CD14-positive monocyte (primary cell): ENCODE data around the gene CREB5. TPM values are rescaled to one million over a fixed set of nuclear protein-coding genes. Genes with fewer than 3 reads are reported as not detected.

Experiments
- DNase-seq, 3 donors: peaks; one replicate each; pipeline ENCODE4 v3.0.0-alpha.2; 2011 to 2022
- H2AFZ ChIP-seq: 2 replicates; pipeline ENCODE4 v1.6.0; 2012; ENCODE audit warnings: mild to moderate bottlenecking, low read depth, low read length, inconsistent platforms; ENCODE audit not compliant: insufficient read depth, poor library complexity, severe bottlenecking
- H3K27ac ChIP-seq, 2 donors: 1 replicate in 1 of 2; 2 replicates in 1 of 2; pipeline ENCODE4 v1.5.1; 2012 to 2013; ENCODE audit warnings: low read length in 2 of 2, control low read depth in 1 of 2, inconsistent platforms in 1 of 2, low read depth in 1 of 2, mild to moderate bottlenecking in 1 of 2
- H3K27me3 ChIP-seq, 2 donors: one replicate each; pipeline versions ENCODE4 v1.6.0 to v1.6.1; 2011 to 2013; ENCODE audit warnings: low read length in 2 of 2; ENCODE audit not compliant: control insufficient read depth in 2 of 2, insufficient read depth in 2 of 2
- H3K36me3 ChIP-seq, 2 donors: replicated peaks in 1 of 2; 1 replicate in 1 of 2; 2 replicates in 1 of 2; pipeline versions ENCODE4 v1.5.1 to v1.6.1; 2012 to 2013; ENCODE audit warnings: low read length in 2 of 2, control low read depth in 1 of 2, inconsistent platforms in 1 of 2, mild to moderate bottlenecking in 1 of 2; ENCODE audit not compliant: insufficient read depth in 2 of 2, control insufficient read depth in 1 of 2
- H3K4me1 ChIP-seq, 2 donors: 1 replicate in 1 of 2; 2 replicates in 1 of 2; pipeline versions ENCODE4 v1.5.1 to v1.6.1; 2012 to 2013; ENCODE audit warnings: low read length in 2 of 2, control low read depth in 1 of 2, inconsistent platforms in 1 of 2, mild to moderate bottlenecking in 1 of 2, moderate library complexity in 1 of 2; ENCODE audit not compliant: insufficient read depth in 2 of 2, control insufficient read depth in 1 of 2
- H3K4me2 ChIP-seq: replicated peaks from 2 replicates; pipeline ENCODE3; 2012; ENCODE audit warnings: low read length, moderate library complexity, mild to moderate bottlenecking; ENCODE audit not compliant: poor library complexity, severe bottlenecking; ENCODE audit errors: extremely low read depth
- H3K4me3 ChIP-seq, 3 experiments: fragments of 200-600 bp in 1 of 3; sonication (generic) in 1 of 3; replicated peaks in 1 of 3; 1 replicate in 2 of 3; 2 replicates in 1 of 3; pipeline ENCODE4 v1.5.1; 2011 to 2013; ENCODE audit warnings: low read length in 3 of 3, mild to moderate bottlenecking in 3 of 3, control low read depth in 2 of 3, low read depth in 2 of 3, inconsistent platforms in 1 of 3, moderate library complexity in 1 of 3
- H3K79me2 ChIP-seq: 2 replicates; pipeline ENCODE4 v1.6.0; 2012; ENCODE audit warnings: mild to moderate bottlenecking, control low read depth, inconsistent platforms, low read length, moderate library complexity; ENCODE audit not compliant: insufficient read depth
- H3K9ac ChIP-seq: 2 replicates; pipeline ENCODE4 v1.6.0; 2017; ENCODE audit warnings: low read length, mild to moderate bottlenecking; ENCODE audit not compliant: insufficient read depth, poor library complexity, severe bottlenecking
- H3K9me3 ChIP-seq, 2 donors: replicated peaks in 1 of 2; 1 replicate in 1 of 2; 2 replicates in 1 of 2; pipeline versions ENCODE4 v1.5.1 to v1.6.1; 2012 to 2013; ENCODE audit warnings: low read length in 2 of 2, control low read depth in 1 of 2; ENCODE audit not compliant: control insufficient read depth in 1 of 2, insufficient read depth in 1 of 2
- H4K20me1 ChIP-seq: 2 replicates; pipeline ENCODE4 v1.6.0; 2012; ENCODE audit warnings: mild to moderate bottlenecking, low read length, control low read depth, moderate library complexity; ENCODE audit not compliant: insufficient read depth
- H3K27ac Mint-ChIP-seq, 7 donors: one replicate each; pipeline ENCODE4 v1.8.0; 2020; ENCODE audit warnings: mild to moderate bottlenecking in 7 of 7, mixed read lengths in 7 of 7, moderate library complexity in 6 of 7, inconsistent platforms in 2 of 7
- H3K27me3 Mint-ChIP-seq, 3 donors: one replicate each; pipeline ENCODE4 v1.8.0; 2021 to 2022; ENCODE audit warnings: low read depth in 3 of 3, mild to moderate bottlenecking in 3 of 3, mixed read lengths in 3 of 3, moderate library complexity in 3 of 3, inconsistent platforms in 1 of 3
- H3K36me3 Mint-ChIP-seq, 2 donors: one replicate each; pipeline ENCODE4 v1.8.0; 2020; ENCODE audit warnings: mixed read lengths in 2 of 2, inconsistent platforms in 1 of 2, mild to moderate bottlenecking in 1 of 2
- H3K4me1 Mint-ChIP-seq: one replicate; pipeline ENCODE4 v1.8.0; 2020; ENCODE audit warnings: mild to moderate bottlenecking, mixed read lengths
- H3K4me3 Mint-ChIP-seq, 2 donors: one replicate each; pipeline ENCODE4 v1.8.0; 2020; ENCODE audit warnings: mild to moderate bottlenecking in 2 of 2, mixed read lengths in 2 of 2, moderate library complexity in 1 of 2
- H3K9me3 Mint-ChIP-seq, 7 donors: one replicate each; pipeline ENCODE4 v1.8.0; 2020 to 2022; ENCODE audit warnings: mixed read lengths in 7 of 7, mild to moderate bottlenecking in 6 of 7, moderate library complexity in 6 of 7, inconsistent platforms in 2 of 7
- WGBS: methylation state at CpG from one replicate; pipeline ENCODE4 v1.1.5; 2013; ENCODE audit warnings: missing lambda C conversion rate; ENCODE audit not compliant: insufficient coverage; 5-methylcytosine and 5-hydroxymethylcytosine counted together
- intact Hi-C, 2 donors: fragments of 100-400 bp; cut with micrococcal nuclease; formaldehyde crosslinking; loops; one replicate each; pipeline versions ENCODE4 v1.15.0 to v1.15.1; 2023
- polyA plus RNA-seq, 3 donors: library from polyadenylated mRNA; depleted of rRNA in 1 of 3; unstranded in 2 of 3; stranded (reverse) in 1 of 3; fragments of 300-500 nt in 2 of 3; fragments of >200 nt in 1 of 3; fragmentation: Illumina TruSeq in 2 of 3; gene quantifications; 1 replicate in 2 of 3; 2 replicates in 1 of 3; pipeline ENCODE4 v1.2.3, GENCODE V29; 2012 to 2021
- TF ChIP-seq, protein P1 (sequence below): fragments of 200-600 bp; IDR thresholded peaks from one replicate; pipeline ENCODE4 v1.8.0; 2022; ENCODE audit warnings: antibody characterized with exemption, mild to moderate bottlenecking

The CREB5 gene
- polyA plus RNA-seq, 3 donors = 25.1 to 72.3 (median 44.2) TPM

DNA sequence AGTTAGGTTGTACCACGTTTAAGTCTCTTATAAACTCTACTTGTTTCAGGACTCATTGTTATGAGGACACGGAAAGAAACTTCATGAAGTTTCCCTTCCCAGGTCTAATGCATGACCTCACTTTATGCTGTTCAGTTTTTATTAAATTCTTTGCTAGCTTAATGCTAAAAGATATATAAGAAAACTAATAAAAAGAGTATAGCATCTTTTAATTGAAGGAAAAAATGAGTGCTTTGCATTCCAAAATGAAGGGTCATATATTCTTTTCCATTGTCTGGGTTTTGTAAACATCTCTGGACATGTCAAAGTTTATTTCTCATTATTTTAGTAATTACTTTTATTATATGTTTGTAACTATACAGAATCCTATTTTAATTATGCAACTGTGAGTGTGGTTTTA, 255.8 kb downstream of the CREB5 start:
- H3K9ac ChIP-seq = no peak overlapping the region
- Mint-ChIP-seq H3K27me3 (no peaks in the 10 kb centered on the region), H3K36me3 (no peaks in the 10 kb centered on the region), H3K4me1 (peaks cover 48% of the 10 kb centered on the region), H3K27ac (peak overlapping the region in 1 of 7 donors; percentile 16), H3K4me3 (no peak overlapping the region), H3K9me3 (peaks cover 0 to 13% (median 5%) of the 10 kb centered on the region in 7 donors)
- H3K27me3 ChIP-seq = peaks cover 3 to 5% of the 10 kb centered on the region in 2 donors
- WGBS = no CpG with 5 or more reads among the region's 2 CpGs
- no peak for DNase-seq
- H2AFZ ChIP-seq = no peak overlapping the region
- peaks cover 6 to 11% of the 10 kb centered on the region in 2 donors for H3K9me3 ChIP-seq
- intact Hi-C loops = no loop called here
- no peaks in the 10 kb centered on the region for H3K79me2 ChIP-seq
- TF ChIP-seq, protein P1, sequence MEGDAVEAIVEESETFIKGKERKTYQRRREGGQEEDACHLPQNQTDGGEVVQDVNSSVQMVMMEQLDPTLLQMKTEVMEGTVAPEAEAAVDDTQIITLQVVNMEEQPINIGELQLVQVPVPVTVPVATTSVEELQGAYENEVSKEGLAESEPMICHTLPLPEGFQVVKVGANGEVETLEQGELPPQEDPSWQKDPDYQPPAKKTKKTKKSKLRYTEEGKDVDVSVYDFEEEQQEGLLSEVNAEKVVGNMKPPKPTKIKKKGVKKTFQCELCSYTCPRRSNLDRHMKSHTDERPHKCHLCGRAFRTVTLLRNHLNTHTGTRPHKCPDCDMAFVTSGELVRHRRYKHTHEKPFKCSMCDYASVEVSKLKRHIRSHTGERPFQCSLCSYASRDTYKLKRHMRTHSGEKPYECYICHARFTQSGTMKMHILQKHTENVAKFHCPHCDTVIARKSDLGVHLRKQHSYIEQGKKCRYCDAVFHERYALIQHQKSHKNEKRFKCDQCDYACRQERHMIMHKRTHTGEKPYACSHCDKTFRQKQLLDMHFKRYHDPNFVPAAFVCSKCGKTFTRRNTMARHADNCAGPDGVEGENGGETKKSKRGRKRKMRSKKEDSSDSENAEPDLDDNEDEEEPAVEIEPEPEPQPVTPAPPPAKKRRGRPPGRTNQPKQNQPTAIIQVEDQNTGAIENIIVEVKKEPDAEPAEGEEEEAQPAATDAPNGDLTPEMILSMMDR = no peak
- no peak overlapping the region for H3K27ac ChIP-seq
- no peak overlapping the region for H3K4me3 ChIP-seq
- H4K20me1 ChIP-seq = no peaks in the 10 kb centered on the region
- no peaks in the 10 kb centered on the region for H3K36me3 ChIP-seq
- H3K4me2 ChIP-seq = no peak overlapping the region
- H3K4me1 ChIP-seq = peaks cover 22 to 40% of the 10 kb centered on the region in 2 donors

DNA sequence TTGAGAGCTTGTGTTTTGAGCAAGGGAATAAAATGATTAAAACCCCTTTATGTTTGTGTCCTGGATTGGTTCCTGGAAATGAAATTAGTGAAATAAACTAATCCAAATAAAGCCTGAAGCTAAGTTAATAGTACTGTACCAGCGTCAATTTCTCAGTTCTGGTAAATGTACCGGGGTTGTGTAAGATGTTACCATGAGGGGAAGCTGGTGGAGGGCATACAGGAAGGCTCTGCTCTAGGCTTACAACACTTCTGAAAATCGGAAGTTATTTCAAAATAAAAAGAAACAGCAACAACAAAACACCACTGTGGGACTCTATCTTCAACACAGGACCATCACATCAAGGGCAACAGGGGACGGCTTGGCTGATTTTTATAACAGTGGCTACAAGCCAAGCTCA, 257.0 kb downstream of the CREB5 start:
- H3K27ac Mint-ChIP-seq = peak overlapping the region; percentile 46 to 94 (median 89)
- TF ChIP-seq, protein P1 = no peak
- H4K20me1 ChIP-seq = no peaks in the 10 kb centered on the region
- peaks cover 22 to 40% of the 10 kb centered on the region in 2 donors for H3K4me1 ChIP-seq
- WGBS = no CpG with 5 or more reads among the region's 4 CpGs
- H3K4me1 Mint-ChIP-seq = peaks cover 49% of the 10 kb centered on the region
- no peaks in the 10 kb centered on the region for H3K79me2 ChIP-seq
- H3K27ac ChIP-seq = peak overlapping the region; percentile 40 to 77
- H3K9me3 ChIP-seq = peaks cover 6 to 11% of the 10 kb centered on the region in 2 donors
- H2AFZ ChIP-seq = peak overlapping the region; percentile 44
- peak overlapping the region in 1 of 3 experiments; percentile 31 for H3K4me3 ChIP-seq
- no peak overlapping the region for H3K9ac ChIP-seq
- no peaks in the 10 kb centered on the region for H3K36me3 Mint-ChIP-seq
- H3K36me3 ChIP-seq = no peaks in the 10 kb centered on the region
- peaks cover 0 to 13% (median 5%) of the 10 kb centered on the region in 7 donors for H3K9me3 Mint-ChIP-seq
- no peak overlapping the region for H3K4me3 Mint-ChIP-seq
- peak; percentile 51 to 62 (median 59) for DNase-seq
- intact Hi-C loops = no loop called here
- peaks cover 0 to 3% of the 10 kb centered on the region in 2 donors for H3K27me3 ChIP-seq
- no peaks in the 10 kb centered on the region for H3K27me3 Mint-ChIP-seq
- peak overlapping the region; percentile 39 for H3K4me2 ChIP-seq
